Esophagus squamous epithelium (tissue), 4 donors: ENCODE results near the gene C2orf69.

Source experiments
- POLR2A ChIP-seq, 4 donors: fragments of 450-650 bp; IDR thresholded peaks; one replicate each; pipeline ENCODE4 v1.6.1; 2017; ENCODE audit warnings: antibody characterized with exemption in 4 of 4, mild to moderate bottlenecking in 4 of 4, moderate library complexity in 3 of 4
- TF ChIP-seq, protein P1 (sequence below), 6 experiments: fragments of 450-650 bp in 4 of 6; fragments of 200-600 bp in 2 of 6; sonication (generic) in 2 of 6; IDR thresholded peaks; one replicate each; pipeline ENCODE4 v1.5.1; 2016 to 2019; ENCODE audit warnings: antibody characterized with exemption in 6 of 6, mild to moderate bottlenecking in 4 of 6, moderate library complexity in 4 of 6

GRCh38 chr2:199907008-199907714 lies 3.9 kb upstream of the C2orf69 start:
- TF ChIP-seq, protein P1, sequence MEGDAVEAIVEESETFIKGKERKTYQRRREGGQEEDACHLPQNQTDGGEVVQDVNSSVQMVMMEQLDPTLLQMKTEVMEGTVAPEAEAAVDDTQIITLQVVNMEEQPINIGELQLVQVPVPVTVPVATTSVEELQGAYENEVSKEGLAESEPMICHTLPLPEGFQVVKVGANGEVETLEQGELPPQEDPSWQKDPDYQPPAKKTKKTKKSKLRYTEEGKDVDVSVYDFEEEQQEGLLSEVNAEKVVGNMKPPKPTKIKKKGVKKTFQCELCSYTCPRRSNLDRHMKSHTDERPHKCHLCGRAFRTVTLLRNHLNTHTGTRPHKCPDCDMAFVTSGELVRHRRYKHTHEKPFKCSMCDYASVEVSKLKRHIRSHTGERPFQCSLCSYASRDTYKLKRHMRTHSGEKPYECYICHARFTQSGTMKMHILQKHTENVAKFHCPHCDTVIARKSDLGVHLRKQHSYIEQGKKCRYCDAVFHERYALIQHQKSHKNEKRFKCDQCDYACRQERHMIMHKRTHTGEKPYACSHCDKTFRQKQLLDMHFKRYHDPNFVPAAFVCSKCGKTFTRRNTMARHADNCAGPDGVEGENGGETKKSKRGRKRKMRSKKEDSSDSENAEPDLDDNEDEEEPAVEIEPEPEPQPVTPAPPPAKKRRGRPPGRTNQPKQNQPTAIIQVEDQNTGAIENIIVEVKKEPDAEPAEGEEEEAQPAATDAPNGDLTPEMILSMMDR (IDR thresholded peaks at IDR 0.05): no peak
- no peak for TF ChIP-seq POLR2A (IDR thresholded peaks at IDR 0.05)
